H1 (cell line): ENCODE results near the gene MPEG1. TPM values are rescaled to one million over a fixed set of nuclear protein-coding genes. Genes with fewer than 3 reads are reported as not detected.

ENCODE experiments used
- CTCF ChIA-PET: fragments of 300-600 bp; sonication (Branson Sonifier 250); formaldehyde crosslinking; loops from one replicate; lab custom pipeline; 2021; ENCODE audit not compliant: partially characterized antibody; lab: Charles Lee
- POLR2A ChIA-PET: fragments of 300-600 bp; sonication (Branson Sonifier 250); formaldehyde crosslinking; loops from one replicate; lab custom pipeline; 2021; ENCODE audit warnings: inconsistent platforms; ENCODE audit not compliant: partially characterized antibody; lab: Charles Lee
- DNase-seq, 2 experiments: peaks; one replicate each; pipeline versions ENCODE4 v3.0.0 to v3.0.0-alpha.2; 2010 to 2022; ENCODE audit warnings: low spot score in 2 of 2, low read depth in 1 of 2, mixed read lengths in 1 of 2
- FAIRE-seq: peaks from 2 replicates; lab custom pipeline; 2011; peaks lifted over from hg19 to GRCh38; lab: Jason Lieb, UNC
- H2AFZ ChIP-seq: 2 replicates; pipeline ENCODE4 v1.8.1; 2012; ENCODE audit warnings: low read length, inconsistent platforms
- H2AK5ac ChIP-seq: 2 replicates; pipeline ENCODE4 v1.6.1; 2013; ENCODE audit warnings: low read depth, low read length
- H2BK120ac ChIP-seq: replicated peaks from 2 replicates; pipeline ENCODE3; 2013; ENCODE audit warnings: low read depth, low read length, inconsistent platforms
- H2BK12ac ChIP-seq: 2 replicates; pipeline ENCODE4 v1.6.1; 2013; ENCODE audit warnings: low read depth, low read length
- H2BK15ac ChIP-seq: 2 replicates; pipeline ENCODE4 v1.6.1; 2013; ENCODE audit warnings: low read length
- H2BK20ac ChIP-seq: 2 replicates; pipeline ENCODE4 v1.6.1; 2013; ENCODE audit warnings: low read length
- H2BK5ac ChIP-seq: 2 replicates; pipeline ENCODE4 v1.6.1; 2013; ENCODE audit warnings: low read depth, low read length
- H3K14ac ChIP-seq: 2 replicates; pipeline ENCODE4 v1.6.1; 2013; ENCODE audit warnings: inconsistent platforms; ENCODE audit not compliant: insufficient read length
- H3K18ac ChIP-seq: 2 replicates; pipeline ENCODE4 v1.6.1; 2013; ENCODE audit warnings: low read length; ENCODE audit errors: extremely low read depth
- H3K23ac ChIP-seq: 2 replicates; pipeline ENCODE4 v1.6.1; 2013; ENCODE audit warnings: inconsistent platforms; ENCODE audit not compliant: insufficient read length
- H3K23me2 ChIP-seq: 2 replicates; pipeline ENCODE4 v1.6.1; 2013; ENCODE audit warnings: low read depth, low read length
- H3K27ac ChIP-seq: 2 replicates; pipeline ENCODE4 v1.6.1; 2011; ENCODE audit warnings: low read depth, low read length, inconsistent platforms
- H3K27me3 ChIP-seq, 4 experiments: replicated peaks in 1 of 4; 1 replicate in 1 of 4; 2 replicates in 3 of 4; pipeline versions ENCODE4 v1.6.1 to v1.8.1; 2011 to 2013; ENCODE audit warnings: low read length in 3 of 4, mild to moderate bottlenecking in 3 of 4, inconsistent platforms in 2 of 4, mixed read lengths in 2 of 4, moderate library complexity in 1 of 4; ENCODE audit not compliant: control insufficient read depth in 3 of 4, insufficient read depth in 3 of 4; ENCODE audit errors: extremely low read depth in 1 of 4
- H3K36me3 ChIP-seq, 4 experiments: 2 replicates each; pipeline versions ENCODE4 v1.6.1 to v1.8.1; 2011 to 2013; ENCODE audit warnings: mild to moderate bottlenecking in 4 of 4, low read length in 3 of 4, moderate library complexity in 2 of 4, control low read depth in 1 of 4, inconsistent platforms in 1 of 4; ENCODE audit not compliant: insufficient read depth in 4 of 4, control insufficient read depth in 2 of 4
- H3K4ac ChIP-seq: replicated peaks from 2 replicates; pipeline ENCODE3; 2013; ENCODE audit warnings: low read length, low read depth, mixed read lengths, inconsistent platforms; ENCODE audit not compliant: insufficient read length
- H3K4me1 ChIP-seq, 4 experiments: replicated peaks in 1 of 4; 1 replicate in 1 of 4; 2 replicates in 3 of 4; pipeline versions ENCODE4 v1.6.1 to v1.8.1; 2011 to 2013; ENCODE audit warnings: low read length in 3 of 4, inconsistent platforms in 2 of 4, mixed read lengths in 1 of 4; ENCODE audit not compliant: insufficient read depth in 4 of 4, control insufficient read depth in 3 of 4
- H3K4me2 ChIP-seq, 2 experiments: 2 replicates each; pipeline versions ENCODE4 v1.6.1 to v1.8.1; 2011 to 2013; ENCODE audit warnings: low read depth in 2 of 2, low read length in 2 of 2, control low read depth in 1 of 2, inconsistent platforms in 1 of 2, mild to moderate bottlenecking in 1 of 2; ENCODE audit not compliant: insufficient read depth in 1 of 2
- H3K4me3 ChIP-seq, 4 experiments: fragments of 200-600, 300-600 bp in 1 of 4; sonication (generic), shearing (Covaris generic), sonication (Bioruptor Twin) in 1 of 4; 2 replicates each; pipeline versions ENCODE4 v1.5.1 to v1.8.1; 2011 to 2016; ENCODE audit warnings: low read length in 4 of 4, low read depth in 3 of 4, control low read depth in 2 of 4, inconsistent platforms in 2 of 4, mild to moderate bottlenecking in 2 of 4, mixed read lengths in 1 of 4, moderate library complexity in 1 of 4; ENCODE audit not compliant: insufficient read depth in 2 of 4; ENCODE audit errors: extremely low read depth in 1 of 4
- H3K56ac ChIP-seq: replicated peaks from 2 replicates; pipeline ENCODE3; 2013; ENCODE audit warnings: low read depth, mild to moderate bottlenecking, mixed read lengths, low read length, inconsistent platforms; ENCODE audit not compliant: insufficient read length
- H3K79me1 ChIP-seq: 2 replicates; pipeline ENCODE4 v1.6.1; 2013; ENCODE audit warnings: low read depth, low read length, control low read depth
- H3K79me2 ChIP-seq, 2 experiments: 2 replicates each; pipeline versions ENCODE4 v1.6.1 to v1.8.1; 2012 to 2013; ENCODE audit warnings: low read length in 2 of 2, mild to moderate bottlenecking in 2 of 2, inconsistent platforms in 1 of 2; ENCODE audit not compliant: insufficient read depth in 2 of 2, control insufficient read depth in 1 of 2
- H3K9ac ChIP-seq, 4 experiments: replicated peaks in 1 of 4; 1 replicate in 1 of 4; 2 replicates in 3 of 4; pipeline versions ENCODE4 v1.6.1 to v1.8.1; 2011 to 2013; ENCODE audit warnings: low read depth in 3 of 4, low read length in 3 of 4, control low read depth in 2 of 4, mild to moderate bottlenecking in 2 of 4, moderate library complexity in 2 of 4, inconsistent platforms in 1 of 4; ENCODE audit errors: extremely low read depth in 1 of 4
- H3K9me3 ChIP-seq, 2 experiments: 2 replicates each; pipeline versions ENCODE4 v1.6.1 to v1.8.1; 2012 to 2013; ENCODE audit warnings: mild to moderate bottlenecking in 2 of 2, moderate library complexity in 2 of 2, control low read depth in 1 of 2, inconsistent platforms in 1 of 2, low read depth in 1 of 2, low read length in 1 of 2, mixed read lengths in 1 of 2; ENCODE audit not compliant: insufficient read depth in 2 of 2
- H4K20me1 ChIP-seq, 2 experiments: replicated peaks in 1 of 2; 2 replicates each; pipeline versions ENCODE3 to v1.8.1; 2011 to 2013; ENCODE audit warnings: inconsistent platforms in 2 of 2, low read length in 2 of 2, mild to moderate bottlenecking in 1 of 2; ENCODE audit not compliant: insufficient read depth in 2 of 2, control insufficient read depth in 1 of 2
- H4K5ac ChIP-seq: 2 replicates; pipeline ENCODE4 v1.6.1; 2013; ENCODE audit warnings: low read length, low read depth, mixed read lengths, inconsistent platforms; ENCODE audit not compliant: insufficient read length
- H4K8ac ChIP-seq: 2 replicates; pipeline ENCODE4 v1.8.0; 2013; ENCODE audit warnings: mild to moderate bottlenecking, moderate library complexity, low read length, inconsistent platforms; ENCODE audit not compliant: insufficient read depth; ENCODE audit errors: extremely low read depth
- H4K91ac ChIP-seq: replicated peaks from 2 replicates; pipeline ENCODE3; 2013; ENCODE audit warnings: low read length, mixed read lengths, inconsistent platforms; ENCODE audit not compliant: insufficient read length
- BACH1 ChIP-seq: IDR thresholded peaks from 2 replicates; pipeline ENCODE4 v1.6.1; 2012; ENCODE audit warnings: low read length, improper control_type of control experiment
- CEBPB ChIP-seq: IDR thresholded peaks from 2 replicates; pipeline ENCODE4 v1.6.1; 2012; ENCODE audit warnings: low read depth, low read length
- EGR1 ChIP-seq: IDR thresholded peaks from 2 replicates; pipeline ENCODE4 v1.6.1; 2011; ENCODE audit warnings: low read depth, low read length, borderline replicate concordance
- NRF1 ChIP-seq: IDR thresholded peaks from 2 replicates; pipeline ENCODE4 v1.6.1; 2011; ENCODE audit warnings: mild to moderate bottlenecking, low read depth, low read length, improper control_type of control experiment
- PHF8 ChIP-seq: fragments of 200-600 bp; sonication (generic); conservative IDR thresholded peaks from 2 replicates; pipeline ENCODE4 v1.7.1; 2012; ENCODE audit warnings: low read depth, mild to moderate bottlenecking, inconsistent platforms, low read length, moderate library complexity
- POLR2A ChIP-seq, 2 experiments: IDR thresholded peaks; 1 replicate in 1 of 2; 2 replicates in 1 of 2; pipeline ENCODE4 v1.6.1; 2011; ENCODE audit warnings: low read depth in 2 of 2, low read length in 2 of 2, mild to moderate bottlenecking in 2 of 2; ENCODE audit errors: control extremely low read depth in 1 of 2
- RBBP5 ChIP-seq: IDR thresholded peaks from 2 replicates; pipeline ENCODE4 v1.7.1; 2012; ENCODE audit warnings: low read depth, mild to moderate bottlenecking, inconsistent platforms, low read length, moderate library complexity, borderline replicate concordance
- RNF2 ChIP-seq: fragments of 200-900, 300-1000 bp; sonication (generic); IDR thresholded peaks from 2 replicates; pipeline ENCODE4 v1.7.1; 2016; ENCODE audit warnings: borderline replicate concordance, low read depth, mild to moderate bottlenecking, antibody characterized with exemption, low read length; ENCODE audit not compliant: poor library complexity, severe bottlenecking; ENCODE audit errors: missing control alignments
- SUZ12 ChIP-seq: fragments of 200-600 bp; sonication (generic); IDR thresholded peaks from 2 replicates; pipeline ENCODE4 v1.6.1; 2012; ENCODE audit warnings: mild to moderate bottlenecking, inconsistent platforms, low read length, moderate library complexity, mixed read lengths
- TAF1 ChIP-seq: IDR thresholded peaks from 2 replicates; pipeline ENCODE4 v1.6.1; 2011; ENCODE audit warnings: mild to moderate bottlenecking, low read depth, low read length
- TBP ChIP-seq: IDR thresholded peaks from 2 replicates; pipeline ENCODE4 v1.6.1; 2011; ENCODE audit warnings: low read depth, low read length, improper control_type of control experiment
- WGBS, 2 experiments: shearing (Covaris generic) in 1 of 2; methylation state at CpG; one replicate each; pipeline versions ENCODE4 v1.1.6 to v1.1.7; 2013 to 2015; ENCODE audit warnings: low lambda C conversion rate in 2 of 2, mixed read lengths in 2 of 2, inconsistent platforms in 1 of 2, low coverage in 1 of 2, missing lambda C conversion rate in 1 of 2; ENCODE audit not compliant: insufficient replicate concordance in 2 of 2, insufficient coverage in 1 of 2, insufficient read length in 1 of 2; ENCODE audit errors: extremely low coverage in 1 of 2, missing lambda C conversion rate in 1 of 2; 5-methylcytosine and 5-hydroxymethylcytosine counted together
- polyA plus RNA-seq, 7 experiments: library from polyadenylated mRNA; depleted of rRNA in 3 of 7; stranded (reverse) in 5 of 7; unstranded in 2 of 7; fragments of >200 nt in 5 of 7; fragments of 200-250 nt in 2 of 7; gene quantifications; 1 replicate in 5 of 7; 2 replicates in 1 of 7; 4 replicates in 1 of 7; pipeline versions ENCODE4 v1.2.1 to v1.2.3, GENCODE V29; 2011 to 2013; ENCODE audit warnings: missing spikeins in 2 of 7, mixed read lengths in 2 of 7
- total RNA-seq: library from RNA; stranded (reverse); fragmentation: NEBNext Ultra II Directional; extraction: Animal tissue kit (Norgen Biotek cat#: 25700); gene quantifications from 2 replicates; pipeline ENCODE4 v1.2.1, GENCODE V29; 2021

Gene MPEG1
- total and polyA plus RNA-seq, 2 of the 8 experiments (the other 6 are each of a cell fraction or from before 2014, with no cell fraction given) = not detected

GRCh38 chr11:59187587-59187986 is 25.1 kb downstream of the MPEG1 start:
- no peak for FAIRE-seq
- TF ChIP-seq CEBPB (no peak), TAF1 (no peak), RNF2 (no peak), RBBP5 (no peak), SUZ12 (no peak), BACH1 (no peak), EGR1 (no peak), NRF1 (no peak), TBP (no peak), POLR2A (IDR thresholded peaks at IDR 0.05; ENCODE audit: control extremely low read depth in 1 of 2, low read depth in 2 of 2, low read length in 2 of 2) (no peak), PHF8 (no peak)

More at GRCh38 chr11:59187587-59187986, 25.1 kb downstream of the MPEG1 start:
- Histone ChIP-seq H3K14ac (no peak overlapping the region), H3K23ac (no peak overlapping the region), H3K56ac (no peak overlapping the region), H3K18ac (no peak overlapping the region), H3K27me3 (no peaks in the 10 kb centered on the region), H3K23me2 (no peaks in the 10 kb centered on the region), H3K4ac (no peak overlapping the region), H3K4me2 (no peak overlapping the region), H3K9ac (no peak overlapping the region), H4K20me1 (peaks cover 2 to 3% of the 10 kb centered on the region in 2 experiments), H3K4me1 (peaks cover 0 to 4% (median 0%) of the 10 kb centered on the region in 4 experiments; a peak in 2 of 7 replicates), H2BK20ac (no peak overlapping the region), H3K9me3 (no peaks in the 10 kb centered on the region), H2BK120ac (no peak overlapping the region), H4K5ac (no peak overlapping the region), H3K27ac (no peak overlapping the region), H3K4me3 (no peak overlapping the region), H3K79me2 (0 out of 4 replicates have a peak, but pooled peaks cover 0 to 8% of the 10 kb centered on the region in 2 experiments), H2AFZ (no peak overlapping the region), H2BK12ac (no peak overlapping the region), H2AK5ac (no peak overlapping the region), H2BK5ac (no peak overlapping the region), H4K8ac (no peak overlapping the region), H2BK15ac (no peak overlapping the region), H3K36me3 (peaks cover 4 to 43% (median 23%) of the 10 kb centered on the region in 4 experiments; a peak in 6 of 8 replicates), H4K91ac (no peak overlapping the region), H3K79me1 (peaks cover 2% of the 10 kb centered on the region; the same call in 1 of the 2 replicates)
- POLR2A ChIA-PET = interaction anchor here (1.3 to 9.4 kb wide), 2 partner anchors 14 to 16 kb away, joined by 3 to 79 read pairs; partner anchors contain the start of gene DTX4
- WGBS, 2 experiments = 93% methylated on average over 6 of the region's 6 CpGs; no CpG with 5 or more reads in 1 of the 2 experiments
- CTCF ChIA-PET = interaction anchor here (0.8 to 9.5 kb wide), 10 partner anchors 8 to 243 kb away, joined by 3 to 201 read pairs (median 24); partner anchors contain the start of gene DTX4
- no peak for DNase-seq
